Activated naive CD4-positive, alpha-beta T cell treated with anti-CD3 and anti-CD28 coated beads, Interleukin-2, amount 10 ng/mL, durations not matched to agents 7 days and 5 days (primary cell): Measurements from ENCODE around the gene AMBN.
"Not testable (repeated sequence)": the region's sequence is repeated elsewhere in the genome, so short reads cannot be mapped to it uniquely, and the experiment has no call there.

Experiments
- CTCF ChIA-PET: fragments of 350-600 bp; sonication (Branson Sonifier 250); formaldehyde crosslinking; loops from one replicate; lab custom pipeline; 2021; ENCODE audit warnings: antibody characterized with exemption; lab: Charles Lee
- DNase-seq: peaks from one replicate; pipeline ENCODE4 v3.0.0-alpha.2; 2020
- H3K27ac Mint-ChIP-seq: one replicate; pipeline ENCODE4 v1.8.0; 2021; ENCODE audit warnings: mild to moderate bottlenecking, moderate library complexity, mixed read lengths
- H3K27me3 Mint-ChIP-seq: one replicate; pipeline ENCODE4 v1.8.0; 2021; ENCODE audit warnings: mild to moderate bottlenecking, mixed read lengths
- H3K36me3 Mint-ChIP-seq: one replicate; pipeline ENCODE4 v1.8.0; 2021; ENCODE audit warnings: mixed read lengths
- H3K4me1 Mint-ChIP-seq: one replicate; pipeline ENCODE4 v1.8.0; 2021; ENCODE audit warnings: mixed read lengths
- H3K4me3 Mint-ChIP-seq: one replicate; pipeline ENCODE4 v1.8.0; 2021; ENCODE audit warnings: mild to moderate bottlenecking, moderate library complexity, mixed read lengths
- H3K9me3 Mint-ChIP-seq: one replicate; pipeline ENCODE4 v1.8.0; 2021; ENCODE audit warnings: mixed read lengths

Gene AMBN

GRCh38 chr4:70624226-70624793, 32.3 kb downstream of the AMBN start:
- H3K9me3 Mint-ChIP-seq = no peaks in the 10 kb centered on the region
- DNase-seq = no peak
- no peaks in the 10 kb centered on the region for H3K27me3 Mint-ChIP-seq
- H3K36me3 Mint-ChIP-seq = no peaks in the 10 kb centered on the region
- CTCF ChIA-PET = no interaction called here
- peaks cover 3% of the 10 kb centered on the region for H3K4me1 Mint-ChIP-seq
- H3K4me3 Mint-ChIP-seq = no peak overlapping the region
- H3K27ac Mint-ChIP-seq = no peak overlapping the region

GRCh38 chr4:70627620-70628019, 35.6 kb downstream of the AMBN start:
- Mint-ChIP-seq H3K27me3 (peaks cover 9% of the 10 kb centered on the region), H3K27ac (no peak overlapping the region), H3K9me3 (no peaks in the 10 kb centered on the region), H3K36me3 (no peaks in the 10 kb centered on the region), H3K4me3 (no peak overlapping the region), H3K4me1 (peaks cover 3% of the 10 kb centered on the region)
- no peak for DNase-seq
- CTCF ChIA-PET = no interaction called here

- H3K27ac Mint-ChIP-seq = no peak within 1 kb of the TSS
- H3K4me1 Mint-ChIP-seq = peaks cover 3% of the 10 kb centered on the region
- no peaks in the 10 kb centered on the region for H3K9me3 Mint-ChIP-seq
- H3K27me3 Mint-ChIP-seq = peaks cover 9% of the 10 kb centered on the region
- DNase-seq = no peak
- CTCF ChIA-PET = interaction anchor here (0.7 kb wide), 1 partner anchor 24 kb away, joined by 5 read pairs; no protein-coding TSS in a partner anchor
- no peaks in the 10 kb centered on the region for H3K36me3 Mint-ChIP-seq
- H3K4me3 Mint-ChIP-seq = no peak within 1 kb of the TSS
Observed at GRCh38 chr4:70628444-70628843, 36.4 kb downstream of the AMBN start, which contains the start of gene ENAM. Gene ENAM, plus strand, starts transcription at chr4:70628744. Its CDS starts 757 bp downstream, at chr4:70629501.

GRCh38 chr4:70629469-70630090, 37.5 kb downstream of the AMBN start:
- Mint-ChIP-seq H3K27me3 (peaks cover 17% of the 10 kb centered on the region), H3K36me3 (no peaks in the 10 kb centered on the region), H3K27ac (no peak overlapping the region), H3K9me3 (no peaks in the 10 kb centered on the region), H3K4me1 (peaks cover 3% of the 10 kb centered on the region), H3K4me3 (no peak overlapping the region)
- CTCF ChIA-PET = interaction anchor here (0.7 kb wide), 1 partner anchor 23 kb away, joined by 5 read pairs; no protein-coding TSS in a partner anchor
- DNase-seq = no peak

GRCh38 chr4:70630162-70630561, 38.1 kb downstream of the AMBN start:
- DNase-seq = no peak
- no peak overlapping the region for H3K4me3 Mint-ChIP-seq
- H3K36me3 Mint-ChIP-seq = no peaks in the 10 kb centered on the region
- CTCF ChIA-PET = no interaction called here
- peaks cover 17% of the 10 kb centered on the region for H3K27me3 Mint-ChIP-seq
- H3K27ac Mint-ChIP-seq = no peak overlapping the region
- no peaks in the 10 kb centered on the region for H3K9me3 Mint-ChIP-seq
- peaks cover 3% of the 10 kb centered on the region for H3K4me1 Mint-ChIP-seq

- no peaks in the 10 kb centered on the region for H3K9me3 Mint-ChIP-seq
- no peak for DNase-seq
- CTCF ChIA-PET = no interaction called here
- peaks cover 17% of the 10 kb centered on the region for H3K27me3 Mint-ChIP-seq
- H3K27ac Mint-ChIP-seq = no peak overlapping the region
- H3K4me3 Mint-ChIP-seq = no peak overlapping the region
- no peaks in the 10 kb centered on the region for H3K36me3 Mint-ChIP-seq
- H3K4me1 Mint-ChIP-seq = peaks cover 3% of the 10 kb centered on the region
Observed at GRCh38 chr4:70632028-70632427, 40.0 kb downstream of the AMBN start.

- no peak overlapping the region for H3K4me3 Mint-ChIP-seq
Observed at GRCh38 chr4:70634482-70634881, 42.4 kb downstream of the AMBN start.

GRCh38 chr4:70637239-70637913, 45.3 kb downstream of the AMBN start:
- Mint-ChIP-seq H3K27me3 (peaks cover 12% of the 10 kb centered on the region), H3K4me1 (peaks cover 2% of the 10 kb centered on the region), H3K36me3 (no peaks in the 10 kb centered on the region), H3K9me3 (no peaks in the 10 kb centered on the region), H3K4me3 (no peak overlapping the region), H3K27ac (no peak overlapping the region)
- DNase-seq = no peak
- CTCF ChIA-PET = no interaction called here

More at GRCh38 chr4:70634482-70634881, 42.4 kb downstream of the AMBN start:
- Mint-ChIP-seq H3K27ac (no peak overlapping the region), H3K9me3 (no peaks in the 10 kb centered on the region), H3K27me3 (peaks cover 21% of the 10 kb centered on the region), H3K36me3 (no peaks in the 10 kb centered on the region), H3K4me1 (no peaks in the 10 kb centered on the region)
- no peak for DNase-seq
- CTCF ChIA-PET = no interaction called here

GRCh38 chr4:70640192-70640591, 48.1 kb downstream of the AMBN start:
- no peak overlapping the region for H3K27ac Mint-ChIP-seq
- H3K4me1 Mint-ChIP-seq = peaks cover 2% of the 10 kb centered on the region
- CTCF ChIA-PET = interaction anchor here (0.9 kb wide), 1 partner anchor 12 kb away, joined by 3 read pairs; no protein-coding TSS in a partner anchor

GRCh38 chr4:70650741-70651140, 58.7 kb downstream of the AMBN start:
- CTCF ChIA-PET = interaction anchor here (1.5 to 1.8 kb wide), 2 partner anchors 8 to 10 kb away, joined by 4 to 8 read pairs; no protein-coding TSS in a partner anchor
- H3K27ac Mint-ChIP-seq, H3K9me3 Mint-ChIP-seq, H3K36me3 Mint-ChIP-seq, DNase-seq, H3K4me3 Mint-ChIP-seq: not testable (repeated sequence)
- Mint-ChIP-seq H3K4me1 (peaks cover 13% of the 10 kb centered on the region), H3K27me3 (peaks cover 18% of the 10 kb centered on the region)

More at GRCh38 chr4:70640192-70640591, 48.1 kb downstream of the AMBN start:
- no peaks in the 10 kb centered on the region for H3K9me3 Mint-ChIP-seq
- no peak overlapping the region for H3K4me3 Mint-ChIP-seq
- H3K27me3 Mint-ChIP-seq = peaks cover 4% of the 10 kb centered on the region
- no peak for DNase-seq
- H3K36me3 Mint-ChIP-seq = no peaks in the 10 kb centered on the region

- peaks cover 13% of the 10 kb centered on the region for H3K4me1 Mint-ChIP-seq
- H3K9me3 Mint-ChIP-seq = no peaks in the 10 kb centered on the region
- peak; percentile 30 for DNase-seq
Observed at GRCh38 chr4:70651864-70652506, 59.9 kb downstream of the AMBN start.

GRCh38 chr4:70654605-70655011, 62.6 kb downstream of the AMBN start:
- Mint-ChIP-seq H3K4me1 (peaks cover 20% of the 10 kb centered on the region), H3K36me3 (no peaks in the 10 kb centered on the region), H3K4me3 (no peak overlapping the region), H3K27me3 (peaks cover 11% of the 10 kb centered on the region), H3K9me3 (no peaks in the 10 kb centered on the region), H3K27ac (no peak overlapping the region)
- no peak for DNase-seq
- CTCF ChIA-PET = interaction anchor here (1.4 kb wide), 1 partner anchor 35 kb away, joined by 3 read pairs; no protein-coding TSS in a partner anchor

More at GRCh38 chr4:70651864-70652506, 59.9 kb downstream of the AMBN start:
- Mint-ChIP-seq H3K27me3 (peaks cover 18% of the 10 kb centered on the region), H3K27ac (no peak overlapping the region), H3K36me3 (no peaks in the 10 kb centered on the region), H3K4me3 (no peak overlapping the region)
- CTCF ChIA-PET = interaction anchor here (0.6 to 1.8 kb wide), 20 partner anchors 9 to 532 kb away, joined by 3 to 10 read pairs (median 4); partner anchors contain the start of gene UTP3
